ENCODE results near the gene BEST2. TPM values are rescaled to one million over a fixed set of nuclear protein-coding genes. Genes with fewer than 3 reads are reported as not detected.

Gene BEST2
- total RNA-seq, 4 donors from 2014 or later: 0.63 TPM; not detected in 3

DNA sequence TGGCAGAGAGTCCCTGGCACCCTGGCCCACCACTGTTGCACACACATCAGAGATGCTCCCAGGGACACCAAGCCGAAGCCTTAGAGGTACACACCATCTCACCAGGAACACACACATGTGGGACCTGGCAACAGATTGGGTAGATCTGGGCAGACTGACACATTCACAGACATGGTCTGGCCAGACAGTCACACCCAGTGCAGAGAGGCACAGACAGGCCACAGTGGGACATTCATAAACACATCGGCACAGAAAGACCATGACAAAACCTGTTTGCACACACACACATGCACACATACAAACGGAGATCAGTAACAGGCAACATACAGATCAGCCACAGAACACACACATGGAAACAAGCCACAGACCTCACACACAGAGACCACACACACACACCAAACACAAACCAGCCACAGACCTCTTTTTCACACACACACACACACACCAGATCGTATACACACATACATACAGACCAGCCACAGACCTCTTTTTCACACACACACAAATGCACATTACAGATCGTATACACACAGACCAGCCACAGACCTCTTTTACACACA is 33.4 kb downstream of the BEST2 start:
- H3K36me3 ChIP-seq: no peaks in the 10 kb centered on the region
- ATAC-seq (no peak), DNase-seq (no peak)
- no peaks in the 10 kb centered on the region for H3K27me3 ChIP-seq
- H3K9me3 ChIP-seq: no peaks in the 10 kb centered on the region
- intact Hi-C loops (cut with DNase I; ENCODE audit: low total_unique reads): no loop called here
- no peak overlapping the region for H3K4me3 ChIP-seq
- H3K27ac ChIP-seq: peak overlapping the region; percentile 99 to 100 (median 100)
- H3K4me1 ChIP-seq: peaks cover 43 to 60% of the 10 kb centered on the region in 2 donors
- no peak for TF ChIP-seq POLR2A (IDR thresholded peaks at IDR 0.05)
- TF ChIP-seq, protein P1, sequence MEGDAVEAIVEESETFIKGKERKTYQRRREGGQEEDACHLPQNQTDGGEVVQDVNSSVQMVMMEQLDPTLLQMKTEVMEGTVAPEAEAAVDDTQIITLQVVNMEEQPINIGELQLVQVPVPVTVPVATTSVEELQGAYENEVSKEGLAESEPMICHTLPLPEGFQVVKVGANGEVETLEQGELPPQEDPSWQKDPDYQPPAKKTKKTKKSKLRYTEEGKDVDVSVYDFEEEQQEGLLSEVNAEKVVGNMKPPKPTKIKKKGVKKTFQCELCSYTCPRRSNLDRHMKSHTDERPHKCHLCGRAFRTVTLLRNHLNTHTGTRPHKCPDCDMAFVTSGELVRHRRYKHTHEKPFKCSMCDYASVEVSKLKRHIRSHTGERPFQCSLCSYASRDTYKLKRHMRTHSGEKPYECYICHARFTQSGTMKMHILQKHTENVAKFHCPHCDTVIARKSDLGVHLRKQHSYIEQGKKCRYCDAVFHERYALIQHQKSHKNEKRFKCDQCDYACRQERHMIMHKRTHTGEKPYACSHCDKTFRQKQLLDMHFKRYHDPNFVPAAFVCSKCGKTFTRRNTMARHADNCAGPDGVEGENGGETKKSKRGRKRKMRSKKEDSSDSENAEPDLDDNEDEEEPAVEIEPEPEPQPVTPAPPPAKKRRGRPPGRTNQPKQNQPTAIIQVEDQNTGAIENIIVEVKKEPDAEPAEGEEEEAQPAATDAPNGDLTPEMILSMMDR (IDR thresholded peaks at IDR 0.05 in 4 of 5, conservative IDR thresholded peaks at IDR 0.05 in 1 of 5): no peak
- in situ Hi-C loops (cut with MboI; ENCODE audit: low sequenced_read_pairs in 4 of 4): no loop called here

DNA sequence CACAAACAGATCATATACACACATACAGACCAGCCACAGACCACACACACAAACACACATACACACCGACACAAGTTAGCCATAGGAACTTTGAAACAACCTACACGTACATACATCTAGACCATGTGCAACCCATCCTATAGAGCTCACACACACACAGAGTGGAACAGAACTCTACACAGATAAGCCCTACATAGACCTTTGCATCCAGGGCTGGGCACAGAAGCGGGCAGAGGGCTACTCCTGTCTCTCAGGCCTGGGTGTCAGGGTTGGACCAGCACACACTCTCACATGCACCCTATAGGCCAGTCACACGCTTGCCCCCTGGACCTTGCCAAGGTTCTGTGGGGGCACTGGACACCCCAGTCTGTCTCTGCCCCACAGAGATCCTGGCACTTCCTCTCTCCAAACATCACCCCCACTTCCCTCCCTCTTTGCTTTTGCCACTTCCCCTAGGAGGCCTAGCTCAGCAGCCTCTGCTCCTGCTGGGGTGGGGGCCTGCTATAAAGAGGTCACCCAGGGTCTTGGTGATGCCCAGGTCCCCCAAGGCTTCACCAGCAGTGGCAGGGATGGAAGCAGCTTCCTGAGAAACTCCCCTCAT is 33.9 kb downstream of the BEST2 start:
- Histone ChIP-seq H3K36me3 (no peaks in the 10 kb centered on the region), H3K9me3 (no peaks in the 10 kb centered on the region), H3K4me1 (peaks cover 44 to 66% of the 10 kb centered on the region in 2 donors), H3K27ac (peak overlapping the region; percentile 99 to 100 (median 100)), H3K27me3 (no peaks in the 10 kb centered on the region), H3K4me3 (no peak overlapping the region)
- in situ Hi-C loops (cut with MboI; ENCODE audit: low sequenced_read_pairs in 4 of 4): no loop called here
- TF ChIP-seq, protein P1 (IDR thresholded peaks at IDR 0.05 in 4 of 5, conservative IDR thresholded peaks at IDR 0.05 in 1 of 5): no peak
- TF ChIP-seq POLR2A (IDR thresholded peaks at IDR 0.05): no peak
- intact Hi-C loops (cut with DNase I; ENCODE audit: low total_unique reads): no loop called here
- no peak for DNase-seq
- no peak for ATAC-seq

DNA sequence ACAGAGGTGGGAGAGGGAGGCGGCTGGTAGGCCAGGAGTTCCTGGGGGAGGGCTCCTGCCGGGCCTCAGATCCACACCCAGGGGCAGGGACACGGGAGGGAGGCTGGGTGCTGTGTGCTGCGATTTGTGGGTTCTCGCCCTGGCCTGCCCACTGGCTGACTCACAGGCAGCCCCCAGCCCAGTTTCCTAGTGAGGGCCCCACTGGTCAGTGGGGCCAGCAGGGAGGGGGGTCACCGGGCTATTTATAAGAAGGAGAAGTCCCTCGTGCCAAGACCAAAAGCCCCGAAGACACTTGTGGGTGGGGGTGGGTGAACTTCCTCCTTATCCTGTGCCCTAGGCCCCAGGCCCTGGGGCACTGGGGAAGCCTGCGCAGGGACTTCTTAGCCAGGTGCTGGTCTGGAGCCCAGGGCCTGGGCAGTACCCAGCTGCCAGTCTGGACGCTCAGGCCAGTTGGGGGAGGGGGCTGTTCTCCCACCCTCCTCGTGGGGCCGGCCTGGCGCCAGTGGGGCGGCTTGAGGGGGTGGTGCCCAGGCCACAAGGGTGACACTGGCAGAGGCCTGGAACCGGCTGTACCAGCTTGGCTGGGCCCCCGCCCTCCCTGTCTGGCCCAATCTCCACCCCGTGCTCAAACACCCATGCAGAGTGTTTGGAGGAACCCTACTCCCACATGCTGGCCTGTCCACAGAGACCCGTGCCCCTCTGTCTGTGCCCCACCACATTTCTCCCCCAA is 34.7 kb downstream of the BEST2 start:
- H3K27me3 ChIP-seq: no peaks in the 10 kb centered on the region
- peaks cover 48 to 67% of the 10 kb centered on the region in 2 donors for H3K4me1 ChIP-seq
- no peak overlapping the region for H3K4me3 ChIP-seq
- in situ Hi-C loops (cut with MboI; ENCODE audit: low sequenced_read_pairs in 4 of 4) (no loop called here), intact Hi-C loops (cut with DNase I; ENCODE audit: low total_unique reads) (no loop called here)
- H3K36me3 ChIP-seq: no peaks in the 10 kb centered on the region
- DNase-seq (peak; percentile 57 to 71), ATAC-seq (no peak)
- H3K27ac ChIP-seq: peak overlapping the region; percentile 99 to 100 (median 100)
- TF ChIP-seq, protein P1 (IDR thresholded peaks at IDR 0.05 in 4 of 5, conservative IDR thresholded peaks at IDR 0.05 in 1 of 5): no peak
- peak in 1 of 2 donors; percentile 25 for TF ChIP-seq POLR2A (IDR thresholded peaks at IDR 0.05)
- no peaks in the 10 kb centered on the region for H3K9me3 ChIP-seq

DNA sequence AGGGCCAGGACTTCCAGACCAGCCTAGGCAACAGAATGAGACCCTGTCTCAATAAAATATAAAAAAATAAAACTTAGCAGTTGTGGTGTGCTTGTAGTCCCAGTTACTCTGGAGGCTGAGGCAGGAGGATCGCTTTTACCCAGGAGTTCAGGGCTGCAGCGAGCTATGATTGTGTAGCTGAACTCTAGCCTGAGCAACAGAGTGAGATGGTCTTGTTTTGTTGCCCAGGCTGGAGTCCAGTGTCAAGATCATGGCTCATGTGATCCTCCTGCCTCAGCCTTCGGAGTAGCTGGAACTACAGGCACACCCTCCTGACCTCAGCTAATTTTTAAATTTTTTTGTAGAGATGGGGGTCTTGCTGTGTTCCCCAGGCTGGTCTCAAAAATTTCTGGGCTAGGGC is 35.4 kb downstream of the BEST2 start:
- intact Hi-C loops (cut with DNase I; ENCODE audit: low total_unique reads): no loop called here
- TF ChIP-seq, protein P1 (IDR thresholded peaks at IDR 0.05 in 4 of 5, conservative IDR thresholded peaks at IDR 0.05 in 1 of 5): no peak
- no peak for TF ChIP-seq POLR2A (IDR thresholded peaks at IDR 0.05)
- Histone ChIP-seq H3K4me1 (peaks cover 48 to 65% of the 10 kb centered on the region in 2 donors), H3K27ac (peak overlapping the region; percentile 99 to 100 (median 100)), H3K9me3 (no peaks in the 10 kb centered on the region), H3K4me3 (no peak overlapping the region), H3K36me3 (no peaks in the 10 kb centered on the region), H3K27me3 (no peaks in the 10 kb centered on the region)
- no peak for ATAC-seq
- in situ Hi-C loops (cut with MboI; ENCODE audit: low sequenced_read_pairs in 4 of 4): no loop called here
- peak in 1 of 2 donors; percentile 41 for DNase-seq

Measured in gastrocnemius medialis (tissue), 4 donors.